PFSK-1 (cell line): ENCODE results near the gene SGCA.

Source experiments
- FOXP2 ChIP-seq: optimal IDR thresholded peaks from 2 replicates; pipeline ENCODE3; 2011; ENCODE audit warnings: borderline replicate concordance, control low read depth, inconsistent platforms; ENCODE audit not compliant: insufficient read depth; ENCODE audit errors: extremely low read length, extremely low read depth
- POLR2AphosphoS5 ChIP-seq: IDR thresholded peaks from 2 replicates; pipeline ENCODE4 v1.6.1; 2012; ENCODE audit warnings: low read depth, mild to moderate bottlenecking, control low read depth, low read length, moderate library complexity
- SIN3A ChIP-seq: IDR thresholded peaks from 2 replicates; pipeline ENCODE4 v1.6.1; 2012; ENCODE audit warnings: mild to moderate bottlenecking, low read length, moderate library complexity, borderline replicate concordance; ENCODE audit not compliant: insufficient read depth
- TAF1 ChIP-seq: IDR thresholded peaks from 2 replicates; pipeline ENCODE4 v1.6.1; 2012; ENCODE audit warnings: low read length, control low read depth, borderline replicate concordance; ENCODE audit not compliant: insufficient read depth
- TF ChIP-seq, protein P1 (sequence below), 2 experiments: IDR thresholded peaks; 2 replicates each; pipeline versions ENCODE4 v1.6.1 to v1.8.0; 2011 to 2012; ENCODE audit warnings: low read depth in 2 of 2, low read length in 2 of 2, control low read depth in 1 of 2, inconsistent platforms in 1 of 2, mild to moderate bottlenecking in 1 of 2, moderate library complexity in 1 of 2; ENCODE audit not compliant: insufficient read depth in 1 of 2

SGCA gene

DNA sequence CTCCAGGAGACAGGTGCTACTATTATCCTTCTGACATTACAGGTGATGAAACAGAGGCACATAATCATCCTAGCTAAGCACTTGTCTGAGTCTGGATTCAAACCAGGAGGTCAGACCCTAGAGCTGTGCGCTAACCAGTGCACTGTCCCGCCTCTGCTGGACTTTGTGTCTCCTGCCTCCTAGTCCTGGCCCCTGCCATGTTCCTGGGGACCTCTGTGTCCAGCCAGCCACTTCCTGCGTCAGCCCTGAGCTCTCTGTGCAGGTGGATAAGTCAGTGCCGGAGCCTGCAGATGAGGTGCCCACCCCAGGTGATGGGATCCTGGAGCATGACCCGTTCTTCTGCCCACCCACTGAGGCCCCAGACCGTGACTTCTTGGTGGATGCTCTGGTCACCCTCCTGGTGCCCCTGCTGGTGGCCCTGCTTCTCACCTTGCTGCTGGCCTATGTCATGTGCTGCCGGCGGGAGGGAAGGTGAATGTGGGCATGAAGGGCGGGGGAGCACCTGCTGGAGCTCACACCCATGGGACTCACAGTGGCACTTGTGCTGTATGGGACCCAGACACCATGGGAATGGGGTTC lies 4.2 kb downstream of the SGCA start:
- TF ChIP-seq TAF1 (no peak), POLR2AphosphoS5 (no peak), SIN3A (no peak), FOXP2 (no peak)
- TF ChIP-seq, protein P1, sequence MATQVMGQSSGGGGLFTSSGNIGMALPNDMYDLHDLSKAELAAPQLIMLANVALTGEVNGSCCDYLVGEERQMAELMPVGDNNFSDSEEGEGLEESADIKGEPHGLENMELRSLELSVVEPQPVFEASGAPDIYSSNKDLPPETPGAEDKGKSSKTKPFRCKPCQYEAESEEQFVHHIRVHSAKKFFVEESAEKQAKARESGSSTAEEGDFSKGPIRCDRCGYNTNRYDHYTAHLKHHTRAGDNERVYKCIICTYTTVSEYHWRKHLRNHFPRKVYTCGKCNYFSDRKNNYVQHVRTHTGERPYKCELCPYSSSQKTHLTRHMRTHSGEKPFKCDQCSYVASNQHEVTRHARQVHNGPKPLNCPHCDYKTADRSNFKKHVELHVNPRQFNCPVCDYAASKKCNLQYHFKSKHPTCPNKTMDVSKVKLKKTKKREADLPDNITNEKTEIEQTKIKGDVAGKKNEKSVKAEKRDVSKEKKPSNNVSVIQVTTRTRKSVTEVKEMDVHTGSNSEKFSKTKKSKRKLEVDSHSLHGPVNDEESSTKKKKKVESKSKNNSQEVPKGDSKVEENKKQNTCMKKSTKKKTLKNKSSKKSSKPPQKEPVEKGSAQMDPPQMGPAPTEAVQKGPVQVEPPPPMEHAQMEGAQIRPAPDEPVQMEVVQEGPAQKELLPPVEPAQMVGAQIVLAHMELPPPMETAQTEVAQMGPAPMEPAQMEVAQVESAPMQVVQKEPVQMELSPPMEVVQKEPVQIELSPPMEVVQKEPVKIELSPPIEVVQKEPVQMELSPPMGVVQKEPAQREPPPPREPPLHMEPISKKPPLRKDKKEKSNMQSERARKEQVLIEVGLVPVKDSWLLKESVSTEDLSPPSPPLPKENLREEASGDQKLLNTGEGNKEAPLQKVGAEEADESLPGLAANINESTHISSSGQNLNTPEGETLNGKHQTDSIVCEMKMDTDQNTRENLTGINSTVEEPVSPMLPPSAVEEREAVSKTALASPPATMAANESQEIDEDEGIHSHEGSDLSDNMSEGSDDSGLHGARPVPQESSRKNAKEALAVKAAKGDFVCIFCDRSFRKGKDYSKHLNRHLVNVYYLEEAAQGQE (IDR thresholded peaks at IDR 0.05; ENCODE audit: insufficient read depth in 1 of 2, low read depth in 2 of 2, low read length in 2 of 2) = no peak

DNA sequence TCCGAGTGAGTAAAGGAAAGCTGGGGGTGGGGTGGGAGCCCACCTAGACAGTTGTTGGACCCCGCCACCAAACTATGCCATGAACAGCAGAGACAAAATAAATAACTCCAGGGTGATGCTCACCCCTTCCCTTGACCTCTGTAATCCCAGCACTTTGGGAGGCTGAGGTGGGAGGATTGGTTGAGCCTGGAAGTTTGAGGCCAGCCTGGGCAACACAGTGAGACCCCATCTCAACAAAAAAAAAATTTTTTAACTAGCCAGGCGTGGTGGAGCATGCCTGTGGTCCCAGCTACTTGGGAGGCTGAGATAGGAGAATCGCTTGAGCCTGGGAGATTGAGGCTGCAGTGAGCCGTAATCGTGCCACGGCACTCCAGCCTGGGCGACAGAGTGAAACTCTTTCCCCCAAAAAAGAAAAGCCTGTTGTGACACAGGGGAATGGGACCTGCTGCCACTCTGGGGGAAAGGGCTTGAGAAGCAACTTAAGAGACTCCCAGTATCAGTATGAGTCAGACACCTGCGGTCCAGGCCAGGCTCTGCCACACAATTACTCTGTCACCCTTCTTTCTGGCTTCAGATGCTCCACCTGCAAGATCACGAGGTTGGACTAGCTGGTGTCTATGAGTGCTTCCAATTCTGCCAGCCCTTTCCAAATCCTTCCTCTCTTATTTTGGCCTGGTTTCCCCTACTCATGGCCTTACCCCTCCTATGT lies 5.0 kb downstream of the SGCA start:
- TF ChIP-seq SIN3A = no peak
- TF ChIP-seq, protein P1 (IDR thresholded peaks at IDR 0.05; ENCODE audit: insufficient read depth in 1 of 2, low read depth in 2 of 2, low read length in 2 of 2) = no peak
- no peak for TF ChIP-seq POLR2AphosphoS5
- TF ChIP-seq TAF1 = no peak
- TF ChIP-seq FOXP2 = no peak

DNA sequence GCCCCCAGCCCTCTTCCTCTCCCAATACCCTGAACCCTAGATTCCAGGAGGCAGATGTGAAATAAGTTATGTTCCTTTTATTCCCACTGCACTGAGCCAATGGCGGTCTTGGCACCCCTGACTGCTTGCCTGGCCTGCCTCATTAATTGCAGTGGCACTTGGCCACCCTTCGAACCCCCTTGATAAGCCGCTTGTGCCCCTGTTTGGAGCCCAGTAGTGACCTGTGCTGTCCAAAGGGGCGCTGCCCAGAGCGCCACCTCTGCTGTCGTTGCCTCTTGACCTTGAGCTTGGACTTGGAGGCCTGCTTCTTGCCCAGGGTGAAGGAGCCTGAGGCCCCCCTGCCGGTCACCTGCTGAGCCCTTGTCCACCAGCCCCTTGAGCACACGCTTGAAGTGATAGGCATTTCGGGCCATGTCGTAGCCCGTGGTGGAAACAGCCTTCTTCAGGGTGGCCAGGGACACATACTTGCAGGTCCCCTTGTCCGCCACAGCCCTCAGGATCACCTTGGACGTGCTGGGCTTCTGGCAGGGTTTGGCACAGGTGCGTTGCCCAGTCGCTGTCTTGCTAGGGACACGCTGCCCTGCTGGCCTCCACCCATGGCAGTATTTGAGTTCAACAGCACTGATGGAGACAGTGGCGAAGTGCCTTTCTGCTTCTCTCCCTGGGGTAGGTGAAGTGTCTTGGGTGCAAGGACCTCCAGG lies 5.7 kb downstream of the SGCA start:
- TF ChIP-seq, protein P1 (IDR thresholded peaks at IDR 0.05; ENCODE audit: insufficient read depth in 1 of 2, low read depth in 2 of 2, low read length in 2 of 2) = no peak
- TF ChIP-seq TAF1 (no peak), POLR2AphosphoS5 (no peak), SIN3A (no peak), FOXP2 (no peak)

DNA sequence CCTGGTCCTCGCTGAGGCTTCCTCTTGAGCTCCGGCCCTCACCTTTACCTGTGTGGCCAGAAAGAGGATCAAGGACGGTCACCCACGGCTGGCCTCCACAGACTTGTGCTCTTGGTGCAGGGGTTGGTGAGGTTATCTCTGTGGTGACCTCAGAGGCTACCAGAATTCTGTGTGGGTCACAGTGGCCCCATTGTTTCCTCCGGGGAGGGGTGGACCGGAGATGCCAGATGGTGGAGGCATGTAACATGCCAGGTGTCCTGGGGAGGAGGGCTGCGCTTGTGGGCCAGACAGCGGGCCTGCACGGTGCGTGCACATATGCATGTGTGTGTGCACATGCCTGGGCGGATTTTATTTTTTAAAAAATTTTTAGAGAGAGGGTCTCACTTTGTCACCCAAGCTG lies 6.3 kb downstream of the SGCA start:
- TF ChIP-seq FOXP2 (no peak), POLR2AphosphoS5 (no peak), TAF1 (no peak), SIN3A (no peak)
- TF ChIP-seq, protein P1 (IDR thresholded peaks at IDR 0.05; ENCODE audit: insufficient read depth in 1 of 2, low read depth in 2 of 2, low read length in 2 of 2) = no peak
